GM18505 (cell line): Measurements from ENCODE around the gene IL17REL.
"Not testable (repeated sequence)": the region's sequence is repeated elsewhere in the genome, so short reads cannot be mapped to it uniquely, and the experiment has no call there.

Source experiments
- ATAC-seq: cut with Tn5 transposase; IDR thresholded peaks from one replicate; pipeline ENCODE4 v1.9.1; 2021; ENCODE audit not compliant: unreplicated experiment
- POLR2A ChIP-seq: IDR thresholded peaks from 4 replicates; pipeline ENCODE4 v1.6.1; 2011; ENCODE audit warnings: borderline replicate concordance; ENCODE audit not compliant: insufficient read depth, insufficient read length; ENCODE audit errors: extremely low read depth

IL17REL gene

DNA sequence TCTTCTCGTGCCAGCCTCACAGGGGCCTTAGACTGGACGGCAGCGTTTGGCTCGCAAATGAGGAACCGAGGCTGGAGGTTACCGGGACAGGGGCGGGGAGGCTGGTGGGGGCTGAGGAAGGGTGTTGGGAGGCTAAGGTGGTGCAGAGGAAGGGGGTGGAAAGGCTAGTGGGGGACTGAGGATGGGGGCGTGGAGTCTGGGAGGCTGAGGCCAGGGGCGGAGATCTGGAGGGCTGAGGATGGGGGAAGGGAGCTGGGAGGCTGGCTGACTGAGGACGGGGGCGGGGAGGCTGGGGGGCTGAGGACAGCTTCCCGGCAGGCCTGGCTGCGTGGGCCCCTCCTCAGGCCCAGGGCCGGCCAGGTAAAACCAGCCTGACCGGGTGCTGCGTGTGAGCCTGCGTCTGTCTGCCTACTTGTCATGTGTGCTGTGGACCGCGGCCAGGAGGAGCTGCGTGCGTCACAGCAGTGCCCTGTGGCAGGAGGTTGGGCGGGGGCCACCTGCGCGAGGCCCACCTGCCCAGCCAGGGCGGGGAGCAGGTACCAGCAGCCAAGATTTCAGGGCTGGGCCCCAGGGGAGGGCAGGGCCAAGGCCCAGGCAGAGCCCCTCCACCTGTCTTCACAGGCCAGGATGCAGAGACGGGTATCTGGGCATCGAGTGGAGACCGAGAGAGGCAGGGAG is 61.4 kb downstream of the IL17REL start:
- no peak for TF ChIP-seq POLR2A
- ATAC-seq = no peak

DNA sequence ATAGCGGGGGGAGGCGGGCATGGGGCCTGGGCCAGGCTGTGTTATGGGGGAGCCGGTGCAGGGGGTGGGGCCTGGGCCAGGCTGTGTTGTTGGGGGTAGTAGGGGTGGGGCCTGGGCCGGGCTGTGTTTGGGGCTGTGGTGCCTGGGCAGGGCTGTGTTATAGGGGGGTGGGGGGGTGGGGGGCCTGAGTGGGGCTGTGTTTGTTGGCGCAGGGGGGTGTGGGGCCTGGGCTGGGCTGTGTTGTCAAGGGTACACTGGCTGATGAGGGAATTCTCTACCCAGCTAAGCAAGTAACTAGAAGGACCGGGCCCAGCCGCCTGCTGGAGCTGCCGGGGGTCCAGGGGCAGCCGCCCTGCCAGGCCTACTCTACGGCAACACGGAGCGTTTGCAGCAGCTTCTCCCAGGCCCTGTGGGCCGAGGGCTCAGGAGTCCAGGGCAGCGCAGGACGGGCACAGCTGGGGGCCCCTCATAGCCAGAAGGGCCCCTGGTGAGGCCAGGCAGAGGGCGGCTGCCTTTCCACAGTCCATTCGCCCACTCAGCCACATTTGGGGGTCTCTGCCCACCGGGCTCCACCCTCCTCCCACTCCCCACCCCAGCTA is 62.1 kb downstream of the IL17REL start:
- TF ChIP-seq POLR2A = no peak
- no peak for ATAC-seq

DNA sequence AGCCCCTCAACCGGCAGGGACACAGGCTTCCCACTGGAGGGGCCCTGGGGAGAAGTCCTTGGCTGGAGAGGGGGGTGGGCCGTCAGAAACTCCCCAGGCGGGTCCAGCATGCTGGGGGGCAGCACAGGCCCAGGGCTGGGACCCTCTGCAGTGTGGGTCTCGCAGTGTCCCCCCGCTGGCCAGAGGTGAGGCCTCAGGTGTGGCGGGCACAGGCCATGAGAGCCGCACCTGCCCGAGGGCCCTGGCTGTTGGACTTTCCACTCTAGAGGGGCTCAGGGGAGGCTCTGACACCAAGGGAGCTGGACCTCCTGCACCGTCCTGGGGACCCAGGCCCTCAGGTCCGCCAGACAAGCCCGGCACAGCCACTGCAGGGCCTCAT is 62.7 kb downstream of the IL17REL start:
- no peak for ATAC-seq
- no peak for TF ChIP-seq POLR2A

GRCh38 chr22:49948958-49949913 is 63.3 kb downstream of the IL17REL start:
- no peak for ATAC-seq
- no peak for TF ChIP-seq POLR2A

- ATAC-seq = no peak
- TF ChIP-seq POLR2A = no peak
Observed at GRCh38 chr22:49948116-49948957, 64.2 kb downstream of the IL17REL start.

GRCh38 chr22:49947296-49947622 is 65.3 kb downstream of the IL17REL start:
- no peak for ATAC-seq
- no peak for TF ChIP-seq POLR2A

- no peak for ATAC-seq
- TF ChIP-seq POLR2A = no peak
Observed at GRCh38 chr22:49946612-49947295, 65.8 kb downstream of the IL17REL start.

DNA sequence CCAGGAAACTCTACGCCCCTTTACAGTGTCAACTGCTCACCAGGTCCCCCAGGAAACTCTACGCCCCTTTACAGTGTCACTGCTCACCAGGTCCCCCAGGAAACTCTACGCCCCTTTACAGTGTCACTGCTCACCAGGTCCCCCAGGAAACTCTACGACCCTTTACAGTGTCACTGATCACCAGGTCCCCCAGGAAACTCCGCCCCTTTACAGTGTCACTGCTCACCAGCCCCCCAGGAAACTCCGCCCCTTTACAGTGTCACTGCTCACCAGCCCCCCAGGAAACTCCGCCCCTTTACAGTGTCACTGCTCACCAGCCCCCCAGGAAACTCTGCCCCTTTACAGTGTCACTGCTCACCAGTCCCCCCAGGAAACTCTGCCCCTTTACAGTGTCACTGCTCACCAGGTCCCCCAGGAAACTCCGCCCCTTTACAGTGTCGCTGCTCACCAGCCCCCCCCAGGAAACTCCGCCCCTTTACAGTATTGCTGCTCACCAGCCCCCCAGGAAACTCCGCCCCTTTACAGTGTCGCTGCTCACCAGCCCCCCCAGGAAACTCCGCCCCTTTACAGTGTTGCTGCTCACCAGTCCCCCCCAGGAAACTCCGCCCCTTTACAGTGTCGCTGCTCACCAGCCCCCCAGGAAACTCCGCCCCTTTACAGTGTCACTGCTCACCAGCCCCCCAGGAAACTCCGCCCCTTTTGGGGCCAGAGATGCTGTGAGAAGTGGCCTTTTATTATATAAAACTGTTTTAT is 67.3 kb downstream of the IL17REL start:
- ATAC-seq = not testable (repeated sequence)
